ENCODE measurements around the gene DHX38. TPM values are rescaled to one million over a fixed set of nuclear protein-coding genes. Genes with fewer than 3 reads are reported as not detected.

Gene DHX38
- total RNA-seq, 3 donors from 2014 or later (not counting 1 experiment from before 2014, with no cell fraction given) = 120 to 124 (median 120) TPM

DNA sequence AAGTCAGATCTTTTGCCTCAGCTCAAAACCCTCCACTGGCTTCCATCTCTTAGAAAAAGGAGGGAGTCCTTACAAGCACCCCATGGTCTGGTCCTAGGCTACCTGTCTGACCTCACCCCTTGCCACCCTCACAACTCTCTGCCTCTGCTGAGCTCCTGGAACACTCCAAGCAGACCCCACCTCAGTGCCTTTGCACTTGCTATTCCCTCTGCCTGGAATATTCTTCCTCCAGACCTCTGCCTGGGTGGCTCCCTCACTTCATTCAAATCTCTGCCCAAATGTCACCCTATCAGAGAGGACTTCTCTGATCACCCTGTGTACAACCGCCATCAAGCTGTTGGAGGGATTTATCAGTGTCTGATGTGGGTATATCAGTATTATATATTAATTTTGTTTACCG lies 40.9 kb downstream of the DHX38 start:
- Mint-ChIP-seq H3K9me3 (no peaks in the 10 kb centered on the region), H3K36me3 (no peaks in the 10 kb centered on the region), H3K27me3 (ENCODE audit: low read depth in 2 of 2) (no peaks in the 10 kb centered on the region), H3K4me1 (no peaks in the 10 kb centered on the region), H3K27ac (no peak overlapping the region), H3K4me3 (no peak overlapping the region)
- intact Hi-C loops (cut with micrococcal nuclease) = no loop called here
- ATAC-seq = no peak
- H3K36me3 ChIP-seq (ENCODE audit: control insufficient read depth, insufficient read depth, low read length) = no peaks in the 10 kb centered on the region
- H3K4me3 ChIP-seq (ENCODE audit: low read length) = no peak overlapping the region
- H3K27me3 ChIP-seq (ENCODE audit: control insufficient read depth, insufficient read depth, low read length) = no peaks in the 10 kb centered on the region
- no peaks in the 10 kb centered on the region for H3K4me1 ChIP-seq (ENCODE audit: control insufficient read depth, insufficient read depth, low read length)
- TF ChIP-seq, protein P1, sequence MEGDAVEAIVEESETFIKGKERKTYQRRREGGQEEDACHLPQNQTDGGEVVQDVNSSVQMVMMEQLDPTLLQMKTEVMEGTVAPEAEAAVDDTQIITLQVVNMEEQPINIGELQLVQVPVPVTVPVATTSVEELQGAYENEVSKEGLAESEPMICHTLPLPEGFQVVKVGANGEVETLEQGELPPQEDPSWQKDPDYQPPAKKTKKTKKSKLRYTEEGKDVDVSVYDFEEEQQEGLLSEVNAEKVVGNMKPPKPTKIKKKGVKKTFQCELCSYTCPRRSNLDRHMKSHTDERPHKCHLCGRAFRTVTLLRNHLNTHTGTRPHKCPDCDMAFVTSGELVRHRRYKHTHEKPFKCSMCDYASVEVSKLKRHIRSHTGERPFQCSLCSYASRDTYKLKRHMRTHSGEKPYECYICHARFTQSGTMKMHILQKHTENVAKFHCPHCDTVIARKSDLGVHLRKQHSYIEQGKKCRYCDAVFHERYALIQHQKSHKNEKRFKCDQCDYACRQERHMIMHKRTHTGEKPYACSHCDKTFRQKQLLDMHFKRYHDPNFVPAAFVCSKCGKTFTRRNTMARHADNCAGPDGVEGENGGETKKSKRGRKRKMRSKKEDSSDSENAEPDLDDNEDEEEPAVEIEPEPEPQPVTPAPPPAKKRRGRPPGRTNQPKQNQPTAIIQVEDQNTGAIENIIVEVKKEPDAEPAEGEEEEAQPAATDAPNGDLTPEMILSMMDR (IDR thresholded peaks at IDR 0.05) = no peak
- H3K27ac ChIP-seq (ENCODE audit: low read length) = no peak overlapping the region
- DNase-seq = no peak
- no peaks in the 10 kb centered on the region for H3K9me3 ChIP-seq (ENCODE audit: control insufficient read depth, insufficient read depth, low read length)
- WGBS (ENCODE audit: insufficient coverage) = 100% methylated on average over 1 of the region's 2 CpGs

DNA sequence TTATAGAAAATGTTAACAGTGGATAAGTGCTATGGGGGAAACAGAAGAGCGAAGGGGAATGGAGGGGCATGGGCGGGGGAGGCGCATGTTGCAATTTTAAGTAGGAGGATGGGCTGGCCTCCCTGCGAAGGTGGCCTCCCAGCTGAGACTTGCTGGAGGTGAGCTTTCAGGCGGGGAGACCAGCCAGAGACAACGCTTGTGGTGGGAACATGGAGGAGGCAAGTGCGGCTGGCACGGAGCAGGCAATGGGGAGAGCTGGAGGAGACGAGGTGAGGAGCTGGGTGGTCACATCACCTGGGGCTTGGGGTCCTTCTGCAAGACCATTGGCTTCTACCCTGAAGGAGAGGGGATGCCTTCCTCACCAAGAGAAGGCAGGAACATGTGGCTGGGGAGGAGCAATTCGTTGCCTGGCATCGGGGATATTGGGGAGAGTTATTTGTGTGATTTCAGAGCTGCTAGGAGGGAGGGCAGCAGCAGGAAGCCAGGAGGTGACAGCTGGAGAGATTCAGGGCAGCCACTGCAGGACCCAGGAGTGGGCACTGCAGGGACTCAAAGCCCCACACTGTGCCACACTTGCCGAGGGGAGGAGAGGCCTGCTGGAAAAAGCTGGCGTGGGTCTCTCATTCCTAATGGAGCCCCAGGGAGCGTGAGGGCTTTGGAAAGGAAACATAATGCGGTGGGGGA lies 43.9 kb downstream of the DHX38 start:
- intact Hi-C loops (cut with micrococcal nuclease) = no loop called here
- Histone ChIP-seq H3K27ac (ENCODE audit: low read length) (no peak overlapping the region), H3K4me1 (ENCODE audit: control insufficient read depth, insufficient read depth, low read length) (no peaks in the 10 kb centered on the region), H3K36me3 (ENCODE audit: control insufficient read depth, insufficient read depth, low read length) (no peaks in the 10 kb centered on the region), H3K4me3 (ENCODE audit: low read length) (no peak overlapping the region), H3K27me3 (ENCODE audit: control insufficient read depth, insufficient read depth, low read length) (no peaks in the 10 kb centered on the region), H3K9me3 (ENCODE audit: control insufficient read depth, insufficient read depth, low read length) (no peaks in the 10 kb centered on the region)
- TF ChIP-seq, protein P1 (IDR thresholded peaks at IDR 0.05) = no peak
- H3K9me3 Mint-ChIP-seq = no peaks in the 10 kb centered on the region
- H3K27me3 Mint-ChIP-seq (ENCODE audit: low read depth in 2 of 2) = no peaks in the 10 kb centered on the region
- H3K4me3 Mint-ChIP-seq = no peak overlapping the region
- no peak for ATAC-seq
- 90% methylated on average over 15 of the region's 15 CpGs for WGBS (ENCODE audit: insufficient coverage)
- DNase-seq = no peak
- no peaks in the 10 kb centered on the region for H3K4me1 Mint-ChIP-seq
- no peak overlapping the region for H3K27ac Mint-ChIP-seq
- H3K36me3 Mint-ChIP-seq = no peaks in the 10 kb centered on the region

DNA sequence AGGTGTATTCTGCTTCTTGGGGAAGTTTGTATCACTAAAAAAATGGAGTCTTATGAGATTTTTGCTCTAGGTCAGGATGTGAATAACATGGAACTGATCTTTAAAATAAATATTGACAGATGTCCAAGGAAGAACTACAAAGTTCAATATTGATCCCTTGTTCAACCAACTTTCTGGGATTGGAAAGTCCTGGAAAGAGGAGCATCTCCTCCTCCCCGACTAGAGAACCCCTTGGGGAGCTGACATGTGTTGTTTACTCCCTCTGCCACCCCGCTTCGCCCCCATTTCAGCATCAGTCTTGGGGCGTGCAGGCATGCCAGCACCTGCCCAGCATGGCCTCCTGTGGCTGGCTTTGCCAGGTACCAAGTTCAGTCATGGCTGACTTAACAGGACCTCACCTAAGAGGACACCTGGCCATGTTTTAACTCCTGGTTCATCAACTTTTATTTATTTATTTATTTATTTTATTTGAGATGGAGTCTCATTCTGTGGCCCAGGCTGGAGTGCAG lies 44.5 kb downstream of the DHX38 start:
- DNase-seq (no peak), ATAC-seq (no peak)
- H3K4me3 ChIP-seq (ENCODE audit: low read length) = no peak overlapping the region
- no peak overlapping the region for H3K27ac ChIP-seq (ENCODE audit: low read length)
- TF ChIP-seq, protein P1 (IDR thresholded peaks at IDR 0.05) = no peak
- Mint-ChIP-seq H3K4me1 (no peaks in the 10 kb centered on the region), H3K36me3 (no peaks in the 10 kb centered on the region), H3K27me3 (ENCODE audit: low read depth in 2 of 2) (peaks cover 0 to 1% of the 10 kb centered on the region in 2 donors), H3K4me3 (no peak overlapping the region), H3K27ac (no peak overlapping the region), H3K9me3 (no peaks in the 10 kb centered on the region)
- H3K36me3 ChIP-seq (ENCODE audit: control insufficient read depth, insufficient read depth, low read length) = no peaks in the 10 kb centered on the region
- 85% methylated on average over 4 of the region's 4 CpGs for WGBS (ENCODE audit: insufficient coverage)
- no peaks in the 10 kb centered on the region for H3K4me1 ChIP-seq (ENCODE audit: control insufficient read depth, insufficient read depth, low read length)
- intact Hi-C loops (cut with micrococcal nuclease) = no loop called here
- H3K27me3 ChIP-seq (ENCODE audit: control insufficient read depth, insufficient read depth, low read length) = no peaks in the 10 kb centered on the region
- no peaks in the 10 kb centered on the region for H3K9me3 ChIP-seq (ENCODE audit: control insufficient read depth, insufficient read depth, low read length)

DNA sequence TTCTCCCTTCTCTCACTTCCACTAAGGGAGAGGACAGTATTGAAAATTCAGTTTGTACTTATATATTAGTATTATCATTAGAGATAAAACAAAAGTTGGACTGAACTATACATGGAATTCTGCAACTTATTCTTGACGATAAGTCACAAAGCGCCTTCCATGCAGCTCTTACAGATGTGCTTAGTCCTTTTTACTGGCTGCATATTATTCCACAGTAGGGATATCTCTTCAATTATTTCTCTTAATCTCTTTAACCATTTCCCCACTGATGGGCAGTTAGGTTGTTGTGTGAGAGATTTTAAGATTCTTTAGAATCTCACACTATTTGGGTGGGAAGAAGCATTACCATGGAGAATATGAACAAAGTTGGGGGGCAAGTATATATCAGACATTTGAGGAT lies 46.3 kb downstream of the DHX38 start:
- intact Hi-C loops (cut with micrococcal nuclease) = no loop called here
- no peak for DNase-seq
- no peaks in the 10 kb centered on the region for H3K4me1 Mint-ChIP-seq
- no peaks in the 10 kb centered on the region for H3K36me3 ChIP-seq (ENCODE audit: control insufficient read depth, insufficient read depth, low read length)
- no peaks in the 10 kb centered on the region for H3K4me1 ChIP-seq (ENCODE audit: control insufficient read depth, insufficient read depth, low read length)
- H3K9me3 Mint-ChIP-seq = no peaks in the 10 kb centered on the region
- H3K4me3 Mint-ChIP-seq = no peak overlapping the region
- H3K4me3 ChIP-seq (ENCODE audit: low read length) = no peak overlapping the region
- 92% methylated on average over 2 of the region's 2 CpGs for WGBS (ENCODE audit: insufficient coverage)
- H3K27me3 ChIP-seq (ENCODE audit: control insufficient read depth, insufficient read depth, low read length) = no peaks in the 10 kb centered on the region
- no peaks in the 10 kb centered on the region for H3K36me3 Mint-ChIP-seq
- TF ChIP-seq, protein P1 (IDR thresholded peaks at IDR 0.05) = no peak
- peaks cover 0 to 3% of the 10 kb centered on the region in 2 donors for H3K27me3 Mint-ChIP-seq (ENCODE audit: low read depth in 2 of 2)
- H3K9me3 ChIP-seq (ENCODE audit: control insufficient read depth, insufficient read depth, low read length) = no peaks in the 10 kb centered on the region
- ATAC-seq = no peak
- no peak overlapping the region for H3K27ac Mint-ChIP-seq
- no peak overlapping the region for H3K27ac ChIP-seq (ENCODE audit: low read length)

All from natural killer cell (primary cell).